Hepatocyte (in vitro differentiated cells): ENCODE data around the gene TMEM117.

Source experiments
- CTCF ChIP-seq: fragments of 200-600 bp; sonication (generic); IDR thresholded peaks from 2 replicates; pipeline ENCODE4 v1.5.1; 2016; ENCODE audit warnings: antibody characterized with exemption, mild to moderate bottlenecking; ENCODE audit not compliant: poor library complexity
- EZH2 ChIP-seq: fragments of 200-600 bp; sonication (generic); IDR thresholded peaks from 2 replicates; pipeline ENCODE4 v1.6.1; 2016; ENCODE audit warnings: antibody characterized with exemption, mild to moderate bottlenecking, borderline replicate concordance

DNA sequence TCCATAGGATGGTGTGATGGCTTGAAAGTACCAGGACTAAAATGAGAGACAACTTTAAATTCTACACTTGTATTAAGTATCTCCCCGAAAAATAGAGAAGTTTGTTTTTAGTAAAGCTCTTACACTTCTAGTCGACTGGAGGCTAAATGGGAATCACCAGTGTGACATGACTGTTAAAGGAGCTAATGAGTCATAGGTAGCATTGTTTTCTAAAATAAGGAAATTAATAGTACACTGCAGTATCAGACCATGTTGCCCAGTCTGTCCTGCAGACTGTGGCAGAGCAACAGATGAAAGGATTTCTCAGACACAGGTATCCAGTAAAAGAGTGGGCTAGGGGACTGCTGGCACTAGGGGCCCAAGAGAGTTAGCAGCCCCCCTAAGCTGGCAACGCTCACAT lies 140.1 kb downstream of the TMEM117 start:
- TF ChIP-seq CTCF, result no peak
- TF ChIP-seq EZH2, result no peak
